T-cell (primary cell): ENCODE measurements around the gene SIGLEC6. TPM values are rescaled to one million over a fixed set of nuclear protein-coding genes. Genes with fewer than 3 reads are reported as not detected.

Experiments used
- ATAC-seq, 4 experiments: fragments of 200-7000 bp in 3 of 4; fragments of 150-1000 bp in 1 of 4; cut with Tn5 transposase; replicated peaks in 1 of 4; 1 replicate in 3 of 4; 2 replicates in 1 of 4; pipeline ENCODE4 v1.10.0; 2021; ENCODE audit warnings: moderate library complexity in 3 of 4, mild to moderate bottlenecking in 2 of 4, moderate number of reproducible peaks in 1 of 4
- CTCF ChIA-PET, 2 donors: fragments of 300-600 bp; sonication (Branson Sonifier 250); formaldehyde crosslinking; loops; one replicate each; lab custom pipeline; 2022; ENCODE audit warnings: antibody characterized with exemption in 2 of 2; lab: Charles Lee
- POLR2A ChIA-PET, 2 donors: fragments of 300-600 bp; sonication (Branson Sonifier 250); formaldehyde crosslinking; loops; one replicate each; lab custom pipeline; 2022; ENCODE audit warnings: antibody characterized with exemption in 2 of 2; lab: Charles Lee
- DNase-seq, 35 experiments: peaks; one replicate each; pipeline versions ENCODE4 v3.0.0 to v3.0.0-alpha.2; 2013 to 2023
- H3K27ac ChIP-seq: one replicate; pipeline ENCODE4 v1.5.1; 2013; ENCODE audit warnings: low read length
- H3K27me3 ChIP-seq, 2 experiments: replicated peaks in 1 of 2; 1 replicate in 1 of 2; 2 replicates in 1 of 2; pipeline versions ENCODE4 v1.6.1 to v1.7.0; 2013; ENCODE audit warnings: low read length in 1 of 2, mixed read lengths in 1 of 2; ENCODE audit not compliant: control insufficient read depth in 2 of 2, insufficient read depth in 2 of 2; ENCODE audit errors: extremely low read depth in 1 of 2
- H3K36me3 ChIP-seq, 2 donors: 1 replicate in 1 of 2; 2 replicates in 1 of 2; pipeline versions ENCODE4 v1.6.1 to v1.7.0; 2013; ENCODE audit warnings: low read length in 1 of 2; ENCODE audit not compliant: control insufficient read depth in 2 of 2, insufficient read depth in 1 of 2; ENCODE audit errors: extremely low read depth in 1 of 2
- H3K4me1 ChIP-seq, 2 experiments: 1 replicate in 1 of 2; 2 replicates in 1 of 2; pipeline versions ENCODE4 v1.6.1 to v1.7.0; 2013; ENCODE audit warnings: low read length in 2 of 2, mixed read lengths in 1 of 2; ENCODE audit not compliant: insufficient read depth in 2 of 2, control insufficient read depth in 1 of 2; ENCODE audit errors: extremely low read depth in 1 of 2
- H3K4me3 ChIP-seq, 2 donors: 1 replicate in 1 of 2; 2 replicates in 1 of 2; pipeline versions ENCODE4 v1.5.1 to v1.7.0; 2013; ENCODE audit warnings: mild to moderate bottlenecking in 2 of 2, low read length in 1 of 2, moderate library complexity in 1 of 2; ENCODE audit not compliant: control insufficient read depth in 1 of 2; ENCODE audit errors: extremely low read depth in 1 of 2
- H3K9me3 ChIP-seq: 2 replicates; pipeline ENCODE4 v1.7.0; 2013
- H3K27ac Mint-ChIP-seq, 2 donors: one replicate each; pipeline ENCODE4 v1.8.0; 2020 to 2021; ENCODE audit warnings: mild to moderate bottlenecking in 2 of 2, mixed read lengths in 2 of 2
- H3K27me3 Mint-ChIP-seq, 2 donors: one replicate each; pipeline ENCODE4 v1.8.0; 2021 to 2022; ENCODE audit warnings: mixed read lengths in 2 of 2
- H3K36me3 Mint-ChIP-seq: one replicate; pipeline ENCODE4 v1.8.0; 2021; ENCODE audit warnings: mixed read lengths
- H3K4me1 Mint-ChIP-seq, 3 donors: one replicate each; pipeline ENCODE4 v1.8.0; 2020 to 2022; ENCODE audit warnings: mixed read lengths in 3 of 3, mild to moderate bottlenecking in 1 of 3
- H3K4me3 Mint-ChIP-seq, 3 donors: one replicate each; pipeline ENCODE4 v1.8.0; 2020 to 2022; ENCODE audit warnings: mild to moderate bottlenecking in 3 of 3, mixed read lengths in 3 of 3, moderate library complexity in 3 of 3
- H3K9me3 Mint-ChIP-seq, 3 donors: one replicate each; pipeline ENCODE4 v1.8.0; 2020 to 2022; ENCODE audit warnings: mixed read lengths in 3 of 3
- WGBS: methylation state at CpG from one replicate; pipeline ENCODE4 v1.1.5; 2013; ENCODE audit warnings: missing lambda C conversion rate; ENCODE audit not compliant: insufficient coverage; 5-methylcytosine and 5-hydroxymethylcytosine counted together
- total RNA-seq, 35 experiments: library from RNA in 6 of 35; stranded (reverse) in 6 of 35; fragments of 120-200 nt in 1 of 35; gene quantifications; one replicate each; pipeline versions ENCODE4 v1.2.1 to v1.2.4 and lab custom pipeline; 2013 to 2026

The SIGLEC6 gene
- total RNA-seq, 5 donors from 2014 or later (not counting 1 experiment from before 2014, with no cell fraction given), result 0.23 to 0.79 (median 0.64) TPM; not detected in 1

DNA sequence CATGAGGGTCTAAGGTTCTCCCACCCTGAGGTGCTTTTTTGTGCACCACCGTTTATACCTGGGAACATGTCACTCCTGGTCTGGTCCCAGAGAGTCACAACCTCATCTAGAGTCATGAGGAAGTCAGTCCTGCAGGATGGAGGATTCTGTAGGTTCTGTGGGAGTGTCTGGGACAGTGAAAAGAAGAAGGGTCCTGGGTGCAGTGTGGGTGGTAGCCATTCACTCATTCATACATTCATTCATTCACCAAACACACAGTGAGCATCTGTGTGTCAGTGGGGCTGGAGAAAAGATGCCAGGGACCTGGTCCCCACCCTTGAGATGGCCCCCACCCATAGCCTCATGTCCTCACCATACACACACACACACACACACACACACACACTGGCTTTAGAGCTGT lies 61.8 kb downstream of the SIGLEC6 start:
- Histone ChIP-seq H3K4me1 (no peaks in the 10 kb centered on the region), H3K4me3 (no peak overlapping the region), H3K27me3 (peaks cover 2 to 21% of the 10 kb centered on the region in 2 experiments), H3K27ac (no peak overlapping the region), H3K36me3 (no peaks in the 10 kb centered on the region), H3K9me3 (no peaks in the 10 kb centered on the region)
- WGBS, result 40% methylated on average over 1 of the region's 1 CpG
- no peak for DNase-seq
- Mint-ChIP-seq H3K27me3 (peaks cover 25 to 26% of the 10 kb centered on the region in 2 donors), H3K4me3 (no peak overlapping the region), H3K4me1 (peaks cover 5 to 13% (median 8%) of the 10 kb centered on the region in 3 donors), H3K36me3 (no peaks in the 10 kb centered on the region), H3K9me3 (no peaks in the 10 kb centered on the region), H3K27ac (no peak overlapping the region)
- ATAC-seq, result no peak
- CTCF ChIA-PET, result interaction anchor here in 1 of 2 donors (1.3 kb wide), 1 partner anchor 187 kb away, joined by 5 read pairs; no protein-coding TSS in a partner anchor
- POLR2A ChIA-PET, result no interaction called here

DNA sequence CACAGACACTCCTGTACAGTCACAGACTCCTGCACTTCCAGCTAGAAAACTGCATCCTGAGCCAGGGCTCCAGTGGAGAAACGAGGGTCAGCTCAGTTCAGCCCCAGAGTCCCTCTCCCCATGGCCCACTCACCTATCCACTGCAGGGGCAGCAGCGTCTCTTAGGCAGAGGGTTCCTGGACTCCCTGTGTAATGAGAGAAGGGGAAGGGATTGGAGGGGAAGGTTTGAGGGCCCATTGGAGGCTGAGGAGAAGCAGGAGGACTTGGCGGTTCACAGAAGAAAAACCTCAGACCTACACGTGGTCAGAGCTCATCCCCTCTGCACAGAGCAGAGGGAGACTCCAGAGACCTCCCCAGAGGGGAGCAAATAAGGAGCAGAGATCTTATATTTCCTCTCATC lies 62.3 kb downstream of the SIGLEC6 start:
- ChIA-PET CTCF (interaction anchor here in 1 of 2 donors (1.3 kb wide), 1 partner anchor 188 kb away, joined by 5 read pairs; no protein-coding TSS in a partner anchor), POLR2A (no interaction called here)
- peaks cover 8 to 13% (median 10%) of the 10 kb centered on the region in 3 donors for H3K4me1 Mint-ChIP-seq
- no peaks in the 10 kb centered on the region for H3K36me3 Mint-ChIP-seq
- no peak overlapping the region for H3K4me3 Mint-ChIP-seq
- H3K27me3 Mint-ChIP-seq, result peaks cover 22 to 25% of the 10 kb centered on the region in 2 donors
- no peak overlapping the region for H3K27ac ChIP-seq
- peaks cover 0 to 21% of the 10 kb centered on the region in 2 experiments for H3K27me3 ChIP-seq
- no peaks in the 10 kb centered on the region for H3K4me1 ChIP-seq
- H3K9me3 Mint-ChIP-seq, result no peaks in the 10 kb centered on the region
- H3K36me3 ChIP-seq, result no peaks in the 10 kb centered on the region
- no peak overlapping the region for H3K4me3 ChIP-seq
- ATAC-seq, result no peak
- no peaks in the 10 kb centered on the region for H3K9me3 ChIP-seq
- WGBS, result no CpG with 5 or more reads among the region's 4 CpGs
- H3K27ac Mint-ChIP-seq, result no peak overlapping the region
- no peak for DNase-seq

DNA sequence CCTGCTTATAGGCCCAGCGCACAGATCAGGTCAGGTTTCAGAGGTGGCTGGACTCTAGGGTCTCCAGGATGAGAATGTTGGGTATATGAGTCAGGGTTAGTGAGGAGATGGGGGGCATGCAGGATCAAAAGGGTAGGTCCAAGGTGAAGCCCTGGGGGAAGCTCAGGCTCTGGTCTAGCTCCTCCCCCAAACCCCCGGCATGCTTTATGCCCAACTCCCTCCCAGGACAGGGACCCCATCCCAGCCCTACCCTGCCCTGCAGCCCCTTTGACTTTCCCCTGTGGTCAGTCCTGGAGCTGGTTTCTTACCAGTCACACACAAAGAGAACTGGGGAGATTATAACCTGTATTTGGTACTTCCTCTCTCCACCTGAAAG lies 62.9 kb downstream of the SIGLEC6 start:
- no peak overlapping the region for H3K27ac Mint-ChIP-seq
- H3K9me3 Mint-ChIP-seq, result no peaks in the 10 kb centered on the region
- H3K27me3 Mint-ChIP-seq, result peaks cover 22 to 24% of the 10 kb centered on the region in 2 donors
- peaks cover 9 to 15% (median 12%) of the 10 kb centered on the region in 3 donors for H3K4me1 Mint-ChIP-seq
- no peak for ATAC-seq
- 100% methylated on average over 1 of the region's 2 CpGs for whole genome bisulfite sequencing
- no peak for DNase-seq
- H3K36me3 Mint-ChIP-seq, result no peaks in the 10 kb centered on the region
- Histone ChIP-seq H3K36me3 (no peaks in the 10 kb centered on the region), H3K4me3 (no peak overlapping the region), H3K4me1 (peaks cover 0 to 1% of the 10 kb centered on the region in 2 experiments), H3K27ac (no peak overlapping the region), H3K27me3 (peaks cover 0 to 18% of the 10 kb centered on the region in 2 experiments), H3K9me3 (no peaks in the 10 kb centered on the region)
- ChIA-PET CTCF (no interaction called here), POLR2A (no interaction called here)
- no peak overlapping the region for H3K4me3 Mint-ChIP-seq

DNA sequence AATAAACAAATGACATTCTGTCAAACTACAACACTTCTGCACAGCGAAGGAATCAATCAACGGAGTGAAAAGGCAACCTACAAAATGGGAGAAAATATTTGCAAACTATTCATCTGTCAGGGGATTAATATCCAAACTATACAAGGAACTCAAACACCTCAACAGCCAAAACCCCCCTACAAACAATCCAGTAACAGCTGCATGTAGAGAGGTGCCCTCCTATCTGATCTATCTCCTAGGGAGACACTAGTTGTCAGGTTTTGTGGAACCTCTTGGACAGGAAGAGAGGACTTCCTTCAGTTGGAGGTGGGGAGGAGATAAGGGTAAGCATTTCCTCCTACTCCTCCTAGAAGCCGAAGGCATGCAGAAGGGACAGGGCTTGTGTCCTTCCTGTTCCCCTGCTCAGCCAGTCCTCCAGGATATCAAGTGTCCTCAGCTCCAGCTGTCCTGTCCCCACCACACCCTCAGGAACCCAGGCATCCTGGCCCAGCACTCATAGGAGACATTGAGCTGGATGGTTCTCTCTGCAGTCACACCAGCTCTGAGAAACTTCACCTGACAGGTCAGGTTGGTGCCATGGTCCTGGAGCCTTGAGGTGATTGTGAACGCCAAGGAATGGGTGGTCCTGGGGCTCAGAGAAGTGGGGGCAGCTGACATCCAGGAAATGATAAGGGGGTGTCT lies 63.5 kb downstream of the SIGLEC6 start:
- H3K4me1 Mint-ChIP-seq, result peaks cover 9 to 20% (median 16%) of the 10 kb centered on the region in 3 donors
- no peak overlapping the region for H3K4me3 Mint-ChIP-seq
- Histone ChIP-seq H3K4me3 (no peak overlapping the region), H3K9me3 (no peaks in the 10 kb centered on the region), H3K27ac (no peak overlapping the region), H3K4me1 (peaks cover 0 to 3% of the 10 kb centered on the region in 2 experiments), H3K36me3 (no peaks in the 10 kb centered on the region), H3K27me3 (peaks cover 0 to 19% of the 10 kb centered on the region in 2 experiments)
- H3K27me3 Mint-ChIP-seq, result peaks cover 23 to 27% of the 10 kb centered on the region in 2 donors
- WGBS, result 17% methylated on average over 2 of the region's 4 CpGs
- ChIA-PET CTCF (no interaction called here), POLR2A (no interaction called here)
- ATAC-seq (no peak), DNase-seq (no peak)
- no peaks in the 10 kb centered on the region for H3K9me3 Mint-ChIP-seq
- H3K27ac Mint-ChIP-seq, result no peak overlapping the region
- no peaks in the 10 kb centered on the region for H3K36me3 Mint-ChIP-seq

Other genes starting within 250 kb of the SIGLEC6 start
- under 1 TPM in 1 of 5 donors, not detected in 4; 0.10 TPM for gene IGLON5, start 220.0 kb downstream of the SIGLEC6 start, total RNA-seq
- under 1 TPM; 0.18 to 0.70 (median 0.39) TPM for gene VSIG10L, start 189.5 kb downstream of the SIGLEC6 start, total RNA-seq
- gene ETFB, start 165.3 kb downstream of the SIGLEC6 start, total RNA-seq, result 10 to 100 TPM; 37.8 to 67.8 (median 61.1) TPM
- gene CLDND2, start 162.7 kb downstream of the SIGLEC6 start, total RNA-seq, result 1 to 10 TPM; 2.0 to 8.5 (median 5.8) TPM
- gene NKG7, start 159.0 kb downstream of the SIGLEC6 start, total RNA-seq, result 100 to 1,000 TPM in 4 of 5 donors, 10 to 100 TPM in 1; 42.9 to 356 (median 105) TPM
- not detected for gene LIM2, start 143.7 kb downstream of the SIGLEC6 start, total RNA-seq
- gene C19orf84, start 141.1 kb downstream of the SIGLEC6 start, total RNA-seq, result not detected
- gene SIGLEC10, start 114.0 kb downstream of the SIGLEC6 start, total RNA-seq, result 1 to 10 TPM in 3 of 5 donors, under 1 TPM in 2; 0.67 to 6.7 (median 1.8) TPM
- gene SIGLEC8, start 73.2 kb downstream of the SIGLEC6 start, total RNA-seq, result not detected
- not detected for gene CEACAM18, start 53.1 kb downstream of the SIGLEC6 start, total RNA-seq
- gene SIGLEC12, start 29.9 kb downstream of the SIGLEC6 start, total RNA-seq, result not detected
- gene ZNF175, start 39.6 kb upstream of the SIGLEC6 start, total RNA-seq, result 10 to 100 TPM in 3 of 5 donors, 1 to 10 TPM in 2; 6.7 to 16.8 (median 12.3) TPM
- gene SIGLEC5, start 98.7 kb upstream of the SIGLEC6 start, total RNA-seq, result under 1 TPM in 2 of 5 donors, not detected in 3; 0.16 to 0.26 TPM
- 1 to 10 TPM in 1 of 5 donors, under 1 TPM in 2, not detected in 2; 0.68 to 1.1 (median 0.93) TPM for gene SIGLEC14, start 115.2 kb upstream of the SIGLEC6 start, total RNA-seq
- 1 to 10 TPM; 5.5 to 9.9 (median 6.9) TPM for gene SPACA6, start 161.7 kb upstream of the SIGLEC6 start, total RNA-seq
- not detected for gene HAS1, start 192.3 kb upstream of the SIGLEC6 start, total RNA-seq
- gene FPR1, start 220.2 kb upstream of the SIGLEC6 start, total RNA-seq, result under 1 TPM in 2 of 5 donors, not detected in 3; 0.13 to 0.19 TPM
- not detected for gene FPR2, start 229.5 kb upstream of the SIGLEC6 start, total RNA-seq